GM21423 (cell line): ENCODE data around the gene RCC1.
A peak's percentile ranks its signal among the peaks of the same experiment; 100 is the strongest.

ENCODE experiments used
- ATAC-seq: cut with Tn5 transposase; IDR thresholded peaks from one replicate; pipeline ENCODE4 v1.9.1; 2021; ENCODE audit warnings: mild to moderate bottlenecking, moderate library complexity; ENCODE audit not compliant: unreplicated experiment

Gene RCC1

GRCh38 chr1:28582248-28582615 is 76.4 kb downstream of the RCC1 start:
- no peak for ATAC-seq

DNA sequence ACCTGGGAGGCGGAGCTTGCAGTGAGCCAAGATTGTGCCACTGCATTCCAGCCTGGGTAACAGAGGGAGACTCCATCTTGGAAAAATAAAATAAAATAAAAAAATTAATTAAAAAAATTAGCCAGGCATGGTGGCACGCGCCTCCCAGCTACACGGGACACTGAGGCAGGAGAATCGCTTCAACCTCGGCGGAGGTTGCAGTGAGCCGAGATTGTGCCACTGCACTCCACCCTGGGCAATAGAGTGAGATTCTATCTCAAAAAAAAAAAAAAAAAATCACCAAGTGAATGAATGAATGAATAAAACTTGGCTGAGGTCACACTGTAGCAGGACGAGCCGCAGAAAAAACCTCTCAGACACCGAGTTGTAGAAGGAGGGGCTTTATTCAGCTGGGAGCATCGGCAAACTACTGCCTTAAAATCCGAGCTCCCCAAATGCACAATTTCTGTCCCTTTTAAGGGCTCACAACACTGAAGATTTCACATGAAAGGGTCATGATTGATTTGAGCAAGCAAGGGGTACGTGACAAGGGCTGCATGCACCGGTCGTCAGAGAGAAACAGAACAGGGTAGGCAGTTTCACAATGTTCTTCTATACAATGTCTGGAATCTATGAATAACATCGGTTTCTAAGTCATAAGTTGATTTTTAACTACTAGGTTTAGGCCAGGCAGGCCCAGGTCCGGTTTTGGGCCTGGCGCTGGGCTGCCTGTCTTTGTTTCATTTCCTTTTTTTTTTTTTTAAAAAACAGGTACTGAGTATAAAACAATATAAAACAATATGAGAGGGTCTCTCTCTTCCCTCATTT is 80.9 kb downstream of the RCC1 start:
- ATAC-seq = peak; percentile 44
